ENCODE measurements around the gene GON7. TPM values are rescaled to one million over a fixed set of nuclear protein-coding genes. Genes with fewer than 3 reads are reported as not detected.
"Not testable (repeated sequence)": the region's sequence is repeated elsewhere in the genome, so short reads cannot be mapped to it uniquely, and the experiment has no call there.

The GON7 gene
- total RNA-seq, 1 donor from 2014 or later: 15.2 TPM

DNA sequence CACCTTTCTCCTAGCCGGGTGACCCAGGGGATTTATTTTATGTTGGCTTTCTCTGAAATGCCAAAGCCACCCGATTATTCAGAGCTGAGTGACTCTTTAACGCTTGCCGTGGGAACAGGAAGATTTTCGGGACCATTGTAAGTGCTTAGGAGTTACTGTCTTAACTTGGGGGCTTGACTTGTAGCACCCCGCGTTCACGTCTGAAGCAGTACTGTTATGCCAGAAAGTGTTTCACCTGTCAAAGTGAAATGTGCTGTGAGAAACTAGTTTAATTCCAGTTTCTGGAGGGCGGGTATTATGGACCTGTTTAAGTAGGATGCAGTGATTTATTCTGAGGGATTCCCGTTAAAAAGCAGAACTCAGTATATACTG, 21.5 kb downstream of the GON7 start:
- intact Hi-C loops (cut with micrococcal nuclease): loop anchor here (1.0 to 2.0 kb wide), 2 partner anchors 21 to 71 kb away; partner anchors contain the start of gene ITPK1
- H3K9me3 Mint-ChIP-seq: no peaks in the 10 kb centered on the region
- H3K36me3 Mint-ChIP-seq (ENCODE audit: low read depth): peaks cover 34% of the 10 kb centered on the region
- H3K27me3 Mint-ChIP-seq (ENCODE audit: low read depth): no peaks in the 10 kb centered on the region
- no peak for DNase-seq (ENCODE audit: low spot score)
- peak overlapping the region; percentile 89 for H3K27ac Mint-ChIP-seq
- peaks cover 28% of the 10 kb centered on the region for H3K4me1 Mint-ChIP-seq (ENCODE audit: low read depth)
- H3K4me3 Mint-ChIP-seq (ENCODE audit: low read depth): peak overlapping the region; percentile 93

DNA sequence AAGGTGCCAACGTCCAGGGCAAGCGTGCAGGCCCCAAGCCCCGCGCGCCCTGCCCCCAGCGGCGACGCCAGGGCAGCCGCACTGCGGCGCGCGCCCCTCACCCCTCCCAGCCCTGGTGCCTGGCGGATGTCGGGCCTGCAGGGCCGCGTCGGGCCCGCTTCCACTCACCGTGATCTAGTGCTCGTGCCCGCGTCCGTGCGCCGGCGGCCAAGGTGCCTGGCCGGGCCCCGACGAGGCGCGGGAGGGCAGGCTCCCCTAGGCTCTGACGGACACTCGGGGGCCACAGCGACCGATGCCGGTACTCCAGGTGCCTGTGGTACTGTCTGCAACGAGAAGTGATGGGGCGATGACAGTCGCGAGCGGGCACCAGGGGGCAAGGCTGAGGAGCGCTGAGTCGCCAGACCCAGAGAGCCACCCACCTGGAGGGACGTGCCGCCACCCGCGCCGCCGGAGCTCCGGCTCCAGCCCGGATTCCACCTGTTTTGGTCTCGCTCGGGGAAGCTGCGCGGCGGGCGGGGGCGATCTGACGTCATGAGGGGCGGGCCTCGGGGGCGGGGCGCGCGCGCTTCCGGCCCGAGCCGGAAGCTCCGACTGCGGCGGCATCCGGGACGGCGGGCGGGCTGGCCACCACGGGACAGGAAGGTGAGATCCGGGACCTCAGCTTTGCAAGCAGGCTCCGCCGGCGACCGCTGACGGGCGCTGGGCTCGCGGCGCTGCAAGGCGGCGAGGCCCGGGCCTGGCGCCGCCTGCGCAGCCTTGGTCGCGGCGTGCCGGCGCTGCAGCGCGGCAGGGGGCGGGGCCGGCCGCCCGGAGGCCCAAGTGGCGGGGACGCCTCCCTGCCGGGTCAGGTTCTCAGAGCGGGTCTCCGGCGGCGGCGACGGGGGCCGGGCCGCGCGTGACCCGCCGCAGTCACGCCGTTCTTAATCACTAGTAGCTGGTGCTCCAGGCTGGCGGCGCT, 22.2 kb downstream of the GON7 start, which contains the start of the genes LYSET and MOAP1:
Gene LYSET, plus strand, starts transcription at position 927 of the 958 bp plus-strand sequence. CDS start 89 bp downstream, outside the sequence.
Gene MOAP1, minus strand, starts transcription at position 507 of the 958 bp plus-strand sequence. CDS start 655 bp downstream, outside the sequence.
- peak within 1 kb of the TSS; percentile 89 for H3K27ac Mint-ChIP-seq
- H3K4me1 Mint-ChIP-seq (ENCODE audit: low read depth): peaks cover 28% of the 10 kb centered on the region
- no peaks in the 10 kb centered on the region for H3K27me3 Mint-ChIP-seq (ENCODE audit: low read depth)
- no peaks in the 10 kb centered on the region for H3K9me3 Mint-ChIP-seq
- intact Hi-C loops (cut with micrococcal nuclease): loop anchor here (1.0 to 2.0 kb wide), 2 partner anchors 22 to 70 kb away; partner anchors contain the start of gene ITPK1
- DNase-seq (ENCODE audit: low spot score): peak; percentile 88
- H3K4me3 Mint-ChIP-seq (ENCODE audit: low read depth): peak within 1 kb of the TSS; percentile 93
- H3K36me3 Mint-ChIP-seq (ENCODE audit: low read depth): peaks cover 34% of the 10 kb centered on the region

DNA sequence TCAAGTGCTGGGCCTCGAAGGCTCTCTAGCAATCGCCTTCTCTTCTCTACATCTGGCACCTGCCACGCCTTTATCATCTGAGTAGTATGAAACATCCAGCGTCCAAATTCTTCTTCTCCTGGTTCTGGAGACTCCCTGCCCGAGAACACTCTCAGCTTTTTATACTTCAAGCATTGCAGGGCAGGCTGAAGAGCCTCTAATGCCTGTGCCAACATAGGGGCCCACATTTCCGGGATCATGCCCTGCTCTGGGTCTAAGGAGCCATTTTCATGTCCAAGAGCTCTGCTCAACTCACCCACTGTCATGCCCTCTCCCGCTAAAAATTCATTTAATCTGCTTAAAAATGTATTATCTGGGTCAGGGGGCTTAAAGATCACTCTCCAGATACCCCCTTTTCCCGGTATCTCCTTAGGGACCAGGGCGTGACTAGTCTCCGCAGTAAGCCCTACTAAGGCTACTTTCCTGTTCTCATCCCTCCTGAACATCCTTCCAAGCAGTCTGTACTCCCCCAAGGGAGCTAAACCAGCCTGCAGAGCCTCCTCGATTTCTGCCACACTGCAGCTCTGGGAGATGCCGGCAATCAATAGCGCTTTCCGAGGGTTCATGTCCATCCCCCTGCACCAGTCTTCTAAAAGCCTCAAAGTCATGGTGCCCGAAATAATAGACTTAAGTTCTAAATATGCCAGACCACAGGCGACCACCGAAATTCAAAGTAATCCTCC, 23.1 kb downstream of the GON7 start:
- H3K27ac Mint-ChIP-seq: peak overlapping the region; percentile 58

DNA sequence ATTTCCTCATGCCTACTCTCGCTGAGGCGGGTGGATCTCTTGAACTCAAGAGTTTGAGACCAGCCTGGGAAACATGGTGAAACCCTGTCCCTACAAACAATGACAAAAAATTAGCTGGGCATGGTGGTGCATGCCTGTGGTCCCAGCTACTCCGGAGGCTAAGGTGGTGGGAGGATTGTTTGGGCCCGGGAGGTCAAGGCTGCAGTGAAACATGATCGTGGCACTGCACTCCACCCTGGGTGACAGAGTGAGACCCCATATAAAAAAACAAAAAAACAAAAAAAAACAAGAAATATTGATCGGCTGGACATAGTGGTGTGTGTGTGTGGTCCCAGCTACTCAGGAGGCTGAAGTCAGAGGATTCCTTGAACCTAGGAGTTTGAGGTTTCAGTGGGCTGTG, 31.4 kb downstream of the GON7 start:
- Mint-ChIP-seq H3K27me3 (ENCODE audit: low read depth) (peaks cover 3% of the 10 kb centered on the region), H3K4me3 (ENCODE audit: low read depth) (no peak overlapping the region), H3K4me1 (ENCODE audit: low read depth) (peaks cover 5% of the 10 kb centered on the region), H3K9me3 (no peaks in the 10 kb centered on the region), H3K27ac (no peak overlapping the region), H3K36me3 (ENCODE audit: low read depth) (no peaks in the 10 kb centered on the region)
- no peak for DNase-seq (ENCODE audit: low spot score)
- intact Hi-C loops (cut with micrococcal nuclease): loop anchor here (5.0 kb wide), 1 partner anchor 42 kb away; no protein-coding TSS in a partner anchor

More for the DNA sequence above, 23.1 kb downstream of the GON7 start:
- Mint-ChIP-seq H3K4me3 (ENCODE audit: low read depth) (peak overlapping the region; percentile 82), H3K4me1 (ENCODE audit: low read depth) (peaks cover 28% of the 10 kb centered on the region), H3K27me3 (ENCODE audit: low read depth) (no peaks in the 10 kb centered on the region), H3K9me3 (no peaks in the 10 kb centered on the region), H3K36me3 (ENCODE audit: low read depth) (peaks cover 31% of the 10 kb centered on the region)
- intact Hi-C loops (cut with micrococcal nuclease): loop anchor here (2.0 kb wide), 1 partner anchor 69 kb away; the partner anchor contains the start of gene ITPK1
- DNase-seq (ENCODE audit: low spot score): no peak

DNA sequence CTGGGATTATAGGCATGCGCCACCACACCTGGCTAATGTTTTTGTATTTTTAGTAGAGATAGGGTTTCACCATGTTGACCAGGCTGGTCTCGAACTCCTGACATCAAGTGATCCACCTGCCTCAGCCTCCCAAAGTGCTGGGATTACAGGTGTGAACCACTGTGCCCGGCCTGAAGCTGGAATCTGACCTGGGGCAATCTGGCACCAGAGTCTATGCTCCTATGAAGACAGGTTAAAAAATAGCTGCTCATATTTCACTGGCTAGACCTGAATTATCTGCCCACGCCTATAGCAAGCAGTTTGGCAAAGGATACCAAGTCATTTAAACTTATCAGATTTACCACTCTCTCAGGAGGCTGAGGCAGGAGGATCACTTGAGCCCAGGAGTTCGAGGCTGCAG, 32.1 kb downstream of the GON7 start:
- H3K4me1 Mint-ChIP-seq (ENCODE audit: low read depth); H3K4me3 Mint-ChIP-seq (ENCODE audit: low read depth); H3K36me3 Mint-ChIP-seq (ENCODE audit: low read depth); DNase-seq (ENCODE audit: low spot score); H3K9me3 Mint-ChIP-seq; H3K27me3 Mint-ChIP-seq (ENCODE audit: low read depth); H3K27ac Mint-ChIP-seq: not testable (repeated sequence)
- intact Hi-C loops (cut with micrococcal nuclease): loop anchor here (5.0 kb wide), 1 partner anchor 43 kb away; no protein-coding TSS in a partner anchor

DNA sequence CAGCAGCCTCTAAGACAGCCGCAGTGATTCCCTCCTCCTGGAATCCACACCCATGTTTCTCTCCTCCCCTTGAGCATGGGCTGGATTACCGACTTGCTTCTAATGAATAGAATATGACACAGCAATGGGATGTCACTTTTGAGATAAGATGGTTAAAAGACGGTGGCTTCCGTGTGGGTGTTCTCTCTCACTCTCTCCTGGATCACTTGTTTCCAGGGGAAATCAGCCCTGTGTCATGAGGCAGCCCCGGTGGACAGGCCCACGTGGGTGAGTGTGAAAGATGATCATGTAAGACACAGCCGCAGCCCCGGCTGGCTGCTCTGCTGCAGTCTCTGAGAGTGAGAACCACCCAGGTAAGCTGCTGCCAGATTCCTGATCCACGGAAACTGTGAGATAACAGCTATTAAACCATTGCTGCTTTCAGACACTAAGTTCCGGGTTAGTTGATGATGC, 32.9 kb downstream of the GON7 start:
- no peak for DNase-seq (ENCODE audit: low spot score)
- Mint-ChIP-seq H3K27me3 (ENCODE audit: low read depth) (peaks cover 3% of the 10 kb centered on the region), H3K4me1 (ENCODE audit: low read depth) (peaks cover 5% of the 10 kb centered on the region), H3K36me3 (ENCODE audit: low read depth) (no peaks in the 10 kb centered on the region), H3K27ac (no peak overlapping the region), H3K4me3 (ENCODE audit: low read depth) (no peak overlapping the region), H3K9me3 (no peaks in the 10 kb centered on the region)
- intact Hi-C loops (cut with micrococcal nuclease): no loop called here

DNA sequence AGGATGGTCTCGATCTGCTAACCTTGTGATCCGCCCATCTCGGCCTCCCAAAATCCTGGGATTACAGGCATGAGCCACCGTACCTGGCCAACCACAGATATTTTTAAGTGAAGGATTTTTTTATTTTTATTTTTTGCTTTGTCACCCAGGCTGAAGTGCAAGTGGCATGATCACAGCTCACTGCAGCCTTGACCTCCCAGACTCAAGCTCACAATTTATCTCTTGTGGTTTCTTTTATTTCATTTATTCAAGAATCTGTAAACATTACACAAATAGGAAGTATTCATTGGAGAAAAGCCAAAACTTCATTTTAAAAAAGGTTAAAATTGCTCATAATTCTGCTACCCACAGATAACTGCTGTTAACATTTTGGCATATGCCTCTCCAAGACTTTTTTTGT, 35.5 kb downstream of the GON7 start:
- H3K27ac Mint-ChIP-seq: no peak overlapping the region
- peaks cover 5% of the 10 kb centered on the region for H3K4me1 Mint-ChIP-seq (ENCODE audit: low read depth)
- intact Hi-C loops (cut with micrococcal nuclease): no loop called here
- H3K36me3 Mint-ChIP-seq (ENCODE audit: low read depth): no peaks in the 10 kb centered on the region
- H3K4me3 Mint-ChIP-seq (ENCODE audit: low read depth): no peak overlapping the region
- no peak for DNase-seq (ENCODE audit: low spot score)
- no peaks in the 10 kb centered on the region for H3K9me3 Mint-ChIP-seq
- peaks cover 3% of the 10 kb centered on the region for H3K27me3 Mint-ChIP-seq (ENCODE audit: low read depth)

DNA sequence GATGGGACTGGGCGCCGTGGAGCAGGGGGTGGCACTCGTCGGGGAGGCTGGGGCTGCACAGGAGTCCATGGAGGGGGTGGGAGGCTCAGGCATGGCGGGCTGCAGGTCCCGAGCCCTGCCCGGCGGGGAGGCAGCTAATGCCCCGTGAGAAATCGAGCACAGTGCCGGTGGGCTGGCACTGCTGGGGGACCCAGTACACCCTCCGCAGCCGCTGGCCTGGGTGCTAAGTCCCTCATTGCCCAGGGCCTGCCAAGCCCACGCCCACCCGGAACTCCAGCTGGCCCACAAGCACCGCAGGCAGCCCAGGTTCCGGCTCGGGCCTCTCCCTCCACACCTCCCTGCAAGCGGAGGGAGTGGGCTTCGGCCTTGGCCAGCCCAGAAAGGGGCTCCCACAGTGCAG, 36.7 kb downstream of the GON7 start:
- H3K36me3 Mint-ChIP-seq (ENCODE audit: low read depth); H3K9me3 Mint-ChIP-seq; DNase-seq (ENCODE audit: low spot score); H3K4me1 Mint-ChIP-seq (ENCODE audit: low read depth); H3K27ac Mint-ChIP-seq; intact Hi-C loops (cut with micrococcal nuclease); H3K4me3 Mint-ChIP-seq (ENCODE audit: low read depth); H3K27me3 Mint-ChIP-seq (ENCODE audit: low read depth): not testable (repeated sequence)

DNA sequence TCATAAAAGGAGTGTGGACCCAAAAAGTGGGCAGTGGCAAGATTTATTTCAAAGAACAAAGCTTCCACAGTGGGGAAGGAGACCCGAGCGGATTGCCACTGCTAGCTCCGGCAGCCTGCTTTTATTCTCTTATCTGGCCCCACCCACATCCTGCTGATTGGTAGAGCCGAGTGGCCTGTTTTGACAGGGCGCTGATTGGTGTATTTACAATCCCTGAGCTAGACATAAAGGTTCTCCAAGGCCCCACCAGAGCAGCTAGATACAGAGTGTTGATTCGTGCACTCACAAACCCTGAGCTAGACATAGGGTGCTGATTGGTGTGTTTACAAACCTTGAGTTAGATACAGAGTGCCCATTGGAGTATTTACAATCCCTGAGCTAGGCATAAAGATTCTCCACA, 37.2 kb downstream of the GON7 start:
- H3K27ac Mint-ChIP-seq; H3K27me3 Mint-ChIP-seq (ENCODE audit: low read depth); DNase-seq (ENCODE audit: low spot score); H3K4me3 Mint-ChIP-seq (ENCODE audit: low read depth); intact Hi-C loops (cut with micrococcal nuclease); H3K36me3 Mint-ChIP-seq (ENCODE audit: low read depth); H3K4me1 Mint-ChIP-seq (ENCODE audit: low read depth); H3K9me3 Mint-ChIP-seq: not testable (repeated sequence)

DNA sequence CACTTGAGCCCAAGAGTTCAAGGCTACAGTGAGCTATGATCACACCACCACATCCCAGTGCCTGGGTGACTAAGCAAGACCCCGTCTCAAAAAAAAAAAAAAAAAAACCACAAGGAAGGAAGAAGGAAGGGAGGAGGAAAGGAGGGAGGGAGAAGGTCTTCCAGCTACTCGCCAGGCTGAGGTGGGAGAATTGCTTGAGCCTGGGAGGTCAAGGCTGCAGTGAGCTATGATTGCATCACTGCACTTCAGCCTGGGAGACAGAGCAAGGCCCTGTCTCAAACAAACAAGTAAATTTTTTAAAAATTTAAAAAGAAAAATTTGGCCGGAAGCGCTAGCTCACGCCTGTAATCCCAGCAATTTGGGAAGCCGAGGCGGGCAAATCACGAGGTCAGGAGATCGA, 38.3 kb downstream of the GON7 start:
- DNase-seq (ENCODE audit: low spot score); H3K4me1 Mint-ChIP-seq (ENCODE audit: low read depth); H3K4me3 Mint-ChIP-seq (ENCODE audit: low read depth); H3K36me3 Mint-ChIP-seq (ENCODE audit: low read depth); H3K27ac Mint-ChIP-seq; H3K27me3 Mint-ChIP-seq (ENCODE audit: low read depth); H3K9me3 Mint-ChIP-seq; intact Hi-C loops (cut with micrococcal nuclease): not testable (repeated sequence)

DNA sequence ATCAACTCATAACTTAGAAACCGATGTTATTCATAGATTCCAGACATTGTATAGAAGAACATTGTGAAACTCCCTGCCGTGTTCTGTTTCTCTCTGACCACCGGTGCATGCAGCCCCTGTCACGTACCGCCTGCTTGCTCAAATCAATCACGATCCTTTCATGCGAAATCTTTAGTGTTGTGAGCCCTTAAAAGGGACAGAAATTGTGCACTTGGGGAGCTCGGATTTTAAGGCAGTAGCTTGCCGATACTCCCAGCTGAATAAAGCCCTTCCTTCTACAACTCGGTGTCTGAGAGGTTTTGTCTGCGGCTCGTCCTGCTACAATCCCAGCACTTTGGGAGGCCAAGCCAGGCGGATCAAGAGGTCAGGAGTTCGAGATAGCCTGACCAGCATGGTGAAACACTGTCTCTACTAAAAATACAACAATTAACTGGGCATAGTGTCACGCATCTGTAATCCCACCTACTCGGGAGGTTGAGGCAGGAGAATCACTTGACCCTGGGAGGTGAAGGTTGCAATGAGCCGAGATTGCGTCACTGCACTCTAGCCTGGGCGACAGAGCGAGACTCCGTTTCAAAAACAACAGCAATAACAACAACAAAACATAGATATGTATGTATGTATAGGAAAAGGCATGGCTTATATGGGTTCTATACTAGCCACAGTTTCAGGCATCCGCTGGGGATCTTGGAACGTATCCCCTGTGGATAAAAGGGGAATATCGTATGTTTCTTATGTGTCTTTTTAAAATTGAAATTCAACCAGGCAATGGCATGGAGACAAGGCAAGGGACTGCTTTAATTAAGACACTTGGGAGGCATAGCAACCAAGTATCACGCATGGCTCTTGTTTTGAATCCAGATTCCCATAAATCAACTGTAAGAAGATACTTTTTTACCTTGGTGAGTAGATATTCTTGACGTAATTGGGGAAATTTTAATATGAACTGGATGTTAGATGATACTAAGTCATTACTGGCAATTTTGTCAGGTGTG, 41.3 kb downstream of the GON7 start:
- intact Hi-C loops (cut with micrococcal nuclease); H3K4me3 Mint-ChIP-seq (ENCODE audit: low read depth); H3K27ac Mint-ChIP-seq; H3K36me3 Mint-ChIP-seq (ENCODE audit: low read depth); H3K9me3 Mint-ChIP-seq; DNase-seq (ENCODE audit: low spot score); H3K27me3 Mint-ChIP-seq (ENCODE audit: low read depth); H3K4me1 Mint-ChIP-seq (ENCODE audit: low read depth): not testable (repeated sequence)

DNA sequence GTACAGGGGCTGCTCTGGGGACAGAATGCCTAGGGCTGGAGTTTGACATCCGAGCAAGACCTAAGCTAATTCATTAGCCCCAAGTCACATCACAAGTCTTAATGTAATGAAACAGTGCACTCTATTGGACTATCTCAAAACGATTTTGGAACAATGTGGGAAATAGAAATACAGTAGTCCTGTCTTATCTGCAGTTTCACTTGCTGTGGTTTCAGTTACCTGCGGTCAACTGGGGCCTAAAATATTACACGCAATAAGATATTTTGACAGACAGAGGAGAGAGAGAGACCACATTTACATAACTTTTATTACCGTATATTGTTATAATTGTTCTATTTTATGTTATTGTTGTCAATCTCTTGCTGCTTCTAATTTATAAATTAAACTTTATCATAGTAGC, 43.3 kb downstream of the GON7 start:
- no peaks in the 10 kb centered on the region for H3K4me1 Mint-ChIP-seq (ENCODE audit: low read depth)
- H3K4me3 Mint-ChIP-seq (ENCODE audit: low read depth): no peak overlapping the region
- DNase-seq (ENCODE audit: low spot score): no peak
- intact Hi-C loops (cut with micrococcal nuclease): no loop called here
- H3K27me3 Mint-ChIP-seq (ENCODE audit: low read depth): no peaks in the 10 kb centered on the region
- H3K27ac Mint-ChIP-seq: no peak overlapping the region
- no peaks in the 10 kb centered on the region for H3K36me3 Mint-ChIP-seq (ENCODE audit: low read depth)
- H3K9me3 Mint-ChIP-seq: no peaks in the 10 kb centered on the region

All from activated T-helper 2 cell treated with anti-CD3 and anti-CD28 coated beads, Interferon-gamma antibody, Interleukin-2, Interleukin-4, amounts not matched to agents 10 μg/mL and 5 μg/mL and 100 μg/mL, durations not matched to agents 14 hours and 24 hours and 36 hours (primary cell).